Astrocyte (in vitro differentiated cells and primary cell): ENCODE measurements around the gene POU3F1. TPM values are rescaled to one million over a fixed set of nuclear protein-coding genes. Genes with fewer than 3 reads are reported as not detected.

ENCODE experiments used
- DNase-seq: peaks from one replicate; pipeline ENCODE4 v3.0.0-alpha.2; 2010; ENCODE audit warnings: low read depth
- FAIRE-seq: peaks from 2 replicates; lab custom pipeline; 2011; peaks lifted over from hg19 to GRCh38; lab: Jason Lieb, UNC
- H2AFZ ChIP-seq: 2 replicates; pipeline ENCODE4 v1.6.0; 2012; ENCODE audit warnings: low read depth, low read length, inconsistent platforms
- H3K27ac ChIP-seq: 2 replicates; pipeline ENCODE4 v1.5.1; 2011; ENCODE audit warnings: low read depth, low read length, inconsistent platforms
- H3K27me3 ChIP-seq: 2 replicates; pipeline ENCODE4 v1.6.0; 2011; ENCODE audit warnings: low read length, inconsistent platforms; ENCODE audit not compliant: insufficient read depth
- H3K36me3 ChIP-seq: 2 replicates; pipeline ENCODE4 v1.5.1; 2011; ENCODE audit warnings: low read length, inconsistent platforms; ENCODE audit not compliant: insufficient read depth
- H3K4me1 ChIP-seq: 2 replicates; pipeline ENCODE4 v1.5.1; 2011; ENCODE audit warnings: low read length, inconsistent platforms; ENCODE audit not compliant: insufficient read depth
- H3K4me2 ChIP-seq: 2 replicates; pipeline ENCODE4 v1.6.0; 2012; ENCODE audit warnings: low read length, inconsistent platforms
- H3K4me3 ChIP-seq: 2 replicates; pipeline ENCODE4 v1.5.1; 2011; ENCODE audit warnings: low read depth, mild to moderate bottlenecking, low read length, inconsistent platforms; ENCODE audit not compliant: insufficient read depth
- H3K79me2 ChIP-seq: 2 replicates; pipeline ENCODE4 v1.6.0; 2012; ENCODE audit warnings: mild to moderate bottlenecking, low read length, inconsistent platforms; ENCODE audit not compliant: insufficient read depth
- H3K9ac ChIP-seq: 2 replicates; pipeline ENCODE4 v1.6.0; 2012; ENCODE audit warnings: mild to moderate bottlenecking, low read length, inconsistent platforms
- H3K9me3 ChIP-seq: 2 replicates; pipeline ENCODE4 v1.5.1; 2012; ENCODE audit warnings: low read depth, mild to moderate bottlenecking, low read length, inconsistent platforms; ENCODE audit not compliant: insufficient read depth
- H4K20me1 ChIP-seq: 2 replicates; pipeline ENCODE4 v1.6.0; 2012; ENCODE audit warnings: low read length, inconsistent platforms; ENCODE audit not compliant: insufficient read depth
- H3K27ac Mint-ChIP-seq: one replicate; pipeline ENCODE4 v1.8.0; 2021; ENCODE audit warnings: mild to moderate bottlenecking, mixed read lengths; ENCODE audit not compliant: unreplicated experiment
- H3K27me3 Mint-ChIP-seq: one replicate; pipeline ENCODE4 v1.8.0; 2021; ENCODE audit warnings: low read depth, mixed read lengths; ENCODE audit not compliant: unreplicated experiment
- H3K36me3 Mint-ChIP-seq: one replicate; pipeline ENCODE4 v1.8.0; 2021; ENCODE audit warnings: low read depth, mixed read lengths; ENCODE audit not compliant: unreplicated experiment
- H3K4me1 Mint-ChIP-seq: one replicate; pipeline ENCODE4 v1.8.0; 2021; ENCODE audit warnings: low read depth, mixed read lengths; ENCODE audit not compliant: unreplicated experiment
- H3K4me3 Mint-ChIP-seq: one replicate; pipeline ENCODE4 v1.8.0; 2021; ENCODE audit warnings: mild to moderate bottlenecking, moderate library complexity, mixed read lengths; ENCODE audit not compliant: unreplicated experiment
- H3K9me3 Mint-ChIP-seq: one replicate; pipeline ENCODE4 v1.8.0; 2021; ENCODE audit warnings: mild to moderate bottlenecking, mixed read lengths; ENCODE audit not compliant: unreplicated experiment
- EZH2 ChIP-seq: IDR thresholded peaks from 2 replicates; pipeline ENCODE4 v1.6.1; 2012; ENCODE audit warnings: mild to moderate bottlenecking, low read length, inconsistent platforms; ENCODE audit not compliant: insufficient read depth
- total RNA-seq: library from RNA; stranded (reverse); gene quantifications from 2 replicates; pipeline ENCODE4 v1.2.1, GENCODE V29; 2021
- TF ChIP-seq, protein P1 (sequence below): IDR thresholded peaks from 2 replicates; pipeline ENCODE4 v1.5.1; 2011; ENCODE audit warnings: low read depth, mild to moderate bottlenecking, inconsistent platforms, low read length, moderate library complexity; ENCODE audit not compliant: insufficient read depth

The POU3F1 gene
- total RNA-seq, 1 donor from 2014 or later: 2.3 TPM

- peak overlapping the region; percentile 12 for H2AFZ ChIP-seq
- peaks cover 13% of the 10 kb centered on the region for H3K36me3 ChIP-seq
- no peaks in the 10 kb centered on the region for H3K79me2 ChIP-seq
- no peak overlapping the region for H3K4me3 ChIP-seq
- H3K9me3 ChIP-seq: no peaks in the 10 kb centered on the region
- TF ChIP-seq, protein P1, sequence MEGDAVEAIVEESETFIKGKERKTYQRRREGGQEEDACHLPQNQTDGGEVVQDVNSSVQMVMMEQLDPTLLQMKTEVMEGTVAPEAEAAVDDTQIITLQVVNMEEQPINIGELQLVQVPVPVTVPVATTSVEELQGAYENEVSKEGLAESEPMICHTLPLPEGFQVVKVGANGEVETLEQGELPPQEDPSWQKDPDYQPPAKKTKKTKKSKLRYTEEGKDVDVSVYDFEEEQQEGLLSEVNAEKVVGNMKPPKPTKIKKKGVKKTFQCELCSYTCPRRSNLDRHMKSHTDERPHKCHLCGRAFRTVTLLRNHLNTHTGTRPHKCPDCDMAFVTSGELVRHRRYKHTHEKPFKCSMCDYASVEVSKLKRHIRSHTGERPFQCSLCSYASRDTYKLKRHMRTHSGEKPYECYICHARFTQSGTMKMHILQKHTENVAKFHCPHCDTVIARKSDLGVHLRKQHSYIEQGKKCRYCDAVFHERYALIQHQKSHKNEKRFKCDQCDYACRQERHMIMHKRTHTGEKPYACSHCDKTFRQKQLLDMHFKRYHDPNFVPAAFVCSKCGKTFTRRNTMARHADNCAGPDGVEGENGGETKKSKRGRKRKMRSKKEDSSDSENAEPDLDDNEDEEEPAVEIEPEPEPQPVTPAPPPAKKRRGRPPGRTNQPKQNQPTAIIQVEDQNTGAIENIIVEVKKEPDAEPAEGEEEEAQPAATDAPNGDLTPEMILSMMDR: no peak
- no peak for TF ChIP-seq EZH2
- H3K27ac ChIP-seq: peak overlapping the region; percentile 39
- Mint-ChIP-seq H3K4me3 (no peak overlapping the region), H3K9me3 (peaks cover 2% of the 10 kb centered on the region), H3K36me3 (peaks cover 4% of the 10 kb centered on the region), H3K27me3 (peaks cover 2% of the 10 kb centered on the region), H3K27ac (peak overlapping the region; percentile 83), H3K4me1 (peaks cover 39% of the 10 kb centered on the region)
- FAIRE-seq (no peak), DNase-seq (peak; percentile 62)
- H4K20me1 ChIP-seq: peaks cover 23% of the 10 kb centered on the region
- peak overlapping the region; percentile 78 for H3K4me2 ChIP-seq
- H3K9ac ChIP-seq: peak overlapping the region; percentile 55
- H3K27me3 ChIP-seq: no peaks in the 10 kb centered on the region
- H3K4me1 ChIP-seq: peaks cover 26% of the 10 kb centered on the region
Measured at GRCh38 chr1:38029685-38030511, 16.7 kb downstream of the POU3F1 start.

- H3K27ac Mint-ChIP-seq: peak overlapping the region; percentile 83
- peak overlapping the region; percentile 55 for H3K9ac ChIP-seq
- H4K20me1 ChIP-seq: peaks cover 23% of the 10 kb centered on the region
- peaks cover 8% of the 10 kb centered on the region for H3K36me3 Mint-ChIP-seq
- no peaks in the 10 kb centered on the region for H3K79me2 ChIP-seq
- no peak for TF ChIP-seq EZH2
- TF ChIP-seq, protein P1: no peak
- peak overlapping the region; percentile 78 for H3K4me2 ChIP-seq
- no peaks in the 10 kb centered on the region for H3K27me3 ChIP-seq
- peak overlapping the region; percentile 39 for H3K27ac ChIP-seq
- peaks cover under 1% of the 10 kb centered on the region for H3K9me3 Mint-ChIP-seq
- peaks cover 39% of the 10 kb centered on the region for H3K4me1 Mint-ChIP-seq
- no peak overlapping the region for H2AFZ ChIP-seq
- H3K9me3 ChIP-seq: no peaks in the 10 kb centered on the region
- no peak overlapping the region for H3K4me3 ChIP-seq
- no peak for DNase-seq
- peak overlapping the region; percentile 11 for H3K4me3 Mint-ChIP-seq
- no peak for FAIRE-seq
- H3K4me1 ChIP-seq: peaks cover 26% of the 10 kb centered on the region
- peaks cover 1% of the 10 kb centered on the region for H3K27me3 Mint-ChIP-seq
- peaks cover 15% of the 10 kb centered on the region for H3K36me3 ChIP-seq
Measured at GRCh38 chr1:38029081-38029681, 17.4 kb downstream of the POU3F1 start.

DNA sequence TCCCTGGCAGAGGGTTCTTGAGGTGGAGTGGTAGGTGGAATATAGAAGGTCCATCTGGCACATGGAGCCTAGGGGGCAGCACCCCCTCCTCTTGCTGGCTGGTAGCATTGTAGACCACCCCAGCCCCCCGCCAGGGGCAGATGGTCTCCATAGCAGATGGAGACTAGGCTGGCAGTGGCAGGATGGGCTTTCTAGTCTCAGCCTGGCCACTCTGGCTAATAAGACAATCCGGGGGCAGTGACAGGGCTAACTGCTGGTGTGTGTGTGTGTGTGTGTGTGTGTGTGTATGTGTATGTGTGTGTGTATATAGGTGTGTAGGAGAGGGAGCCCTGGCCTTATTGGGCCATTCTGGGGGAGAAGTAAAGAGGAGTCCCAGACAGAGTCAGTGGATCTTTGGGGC, 17.9 kb downstream of the POU3F1 start:
- FAIRE-seq (no peak), DNase-seq (no peak)
- Histone ChIP-seq H3K9ac (peak overlapping the region; percentile 55), H3K79me2 (no peaks in the 10 kb centered on the region), H3K36me3 (peaks cover 20% of the 10 kb centered on the region), H4K20me1 (peaks cover 23% of the 10 kb centered on the region), H3K27ac (no peak overlapping the region), H3K4me3 (no peak overlapping the region), H2AFZ (no peak overlapping the region), H3K27me3 (no peaks in the 10 kb centered on the region), H3K9me3 (no peaks in the 10 kb centered on the region), H3K4me1 (peaks cover 26% of the 10 kb centered on the region), H3K4me2 (peak overlapping the region; percentile 78)
- no peak overlapping the region for H3K4me3 Mint-ChIP-seq
- H3K27ac Mint-ChIP-seq: peak overlapping the region; percentile 80
- H3K36me3 Mint-ChIP-seq: peaks cover 8% of the 10 kb centered on the region
- H3K9me3 Mint-ChIP-seq: no peaks in the 10 kb centered on the region
- H3K27me3 Mint-ChIP-seq: no peaks in the 10 kb centered on the region
- TF ChIP-seq, protein P1: no peak
- TF ChIP-seq EZH2: no peak
- peaks cover 39% of the 10 kb centered on the region for H3K4me1 Mint-ChIP-seq
